Activated CD4-positive, alpha-beta T cell treated with anti-CD3 and anti-CD28 coated beads, Interleukin-2, amount 50 U/mL, for 1 hour (primary cell): ENCODE measurements around the gene TOR4A.

Experiments
- DNase-seq: peaks from one replicate; pipeline ENCODE4 v3.0.0-alpha.2; 2020

TOR4A gene

GRCh38 chr9:137309368-137310188 lies 32.1 kb downstream of the TOR4A start:
- DNase-seq = no peak

- no peak for DNase-seq
These were observed 32.9 kb downstream of the TOR4A start for GRCh38 chr9:137310189-137311052.

GRCh38 chr9:137311171-137311985 lies 33.9 kb downstream of the TOR4A start:
- no peak for DNase-seq

GRCh38 chr9:137311986-137312851 lies 34.7 kb downstream of the TOR4A start:
- DNase-seq = no peak

- DNase-seq = no peak
These were observed 35.4 kb downstream of the TOR4A start for GRCh38 chr9:137312852-137313325.

- no peak for DNase-seq
These were observed 35.9 kb downstream of the TOR4A start for GRCh38 chr9:137313326-137313936.

GRCh38 chr9:137313956-137314560 lies 36.5 kb downstream of the TOR4A start:
- no peak for DNase-seq

GRCh38 chr9:137314561-137315560 lies 37.3 kb downstream of the TOR4A start:
- DNase-seq = no peak

- no peak for DNase-seq
These were observed 38.1 kb downstream of the TOR4A start for GRCh38 chr9:137315581-137316011.

GRCh38 chr9:137316012-137316981 lies 38.8 kb downstream of the TOR4A start:
- DNase-seq = no peak

GRCh38 chr9:137317021-137317717 lies 39.6 kb downstream of the TOR4A start:
- DNase-seq = no peak

- DNase-seq = no peak
These were observed 40.4 kb downstream of the TOR4A start for GRCh38 chr9:137317718-137318511.

- DNase-seq = no peak
These were observed 41.1 kb downstream of the TOR4A start for GRCh38 chr9:137318602-137319001.

- DNase-seq = no peak
These were observed 41.6 kb downstream of the TOR4A start for GRCh38 chr9:137319011-137319738.

GRCh38 chr9:137319739-137320551 lies 42.4 kb downstream of the TOR4A start:
- no peak for DNase-seq
